CD1c-positive myeloid dendritic cell (primary cell): ENCODE measurements around the gene SERTAD2.

Experiments used
- DNase-seq: peaks from one replicate; pipeline ENCODE4 v3.0.0-alpha.2; 2016; ENCODE audit errors: extremely low spot score

SERTAD2 gene

GRCh38 chr2:64586054-64586453 is 67.7 kb downstream of the SERTAD2 start:
- no peak for DNase-seq

- DNase-seq: no peak
Observed at GRCh38 chr2:64582774-64583340, 70.9 kb downstream of the SERTAD2 start.

- no peak for DNase-seq
Observed at GRCh38 chr2:64581777-64582539, 71.8 kb downstream of the SERTAD2 start.
